Progenitor cell of endocrine pancreas (in vitro differentiated cells): ENCODE data around the gene SNRNP35. TPM values are rescaled to one million over a fixed set of nuclear protein-coding genes. Genes with fewer than 3 reads are reported as not detected.
"Not testable (repeated sequence)": the region's sequence is repeated elsewhere in the genome, so short reads cannot be mapped to it uniquely, and the experiment has no call there.

Experiments
- DNase-seq: peaks from one replicate; pipeline ENCODE4 v3.0.0; 2021; ENCODE audit warnings: low spot score; ENCODE audit not compliant: unreplicated experiment
- H3K27ac Mint-ChIP-seq: 2 replicates; pipeline ENCODE4 v1.8.0; 2021; ENCODE audit warnings: mild to moderate bottlenecking, moderate library complexity, mixed read lengths
- H3K27me3 Mint-ChIP-seq: 2 replicates; pipeline ENCODE4 v1.8.0; 2021; ENCODE audit warnings: mixed read lengths
- H3K36me3 Mint-ChIP-seq: 2 replicates; pipeline ENCODE4 v1.8.0; 2022; ENCODE audit warnings: mixed read lengths; ENCODE audit not compliant: insufficient read depth
- H3K4me1 Mint-ChIP-seq: 2 replicates; pipeline ENCODE4 v1.8.0; 2021; ENCODE audit warnings: low read depth, mixed read lengths
- H3K4me3 Mint-ChIP-seq: 2 replicates; pipeline ENCODE4 v1.8.0; 2021; ENCODE audit warnings: low read depth, mild to moderate bottlenecking, moderate library complexity, mixed read lengths
- H3K9me3 Mint-ChIP-seq: 2 replicates; pipeline ENCODE4 v1.8.0; 2021; ENCODE audit warnings: low read depth, mixed read lengths
- total RNA-seq: library from RNA; stranded (reverse); gene quantifications from 2 replicates; pipeline ENCODE4 v1.2.1, GENCODE V29; 2021
- TF ChIP-seq, protein P1 (sequence below): fragments of 200-600 bp; sonication (generic); IDR thresholded peaks from one replicate; pipeline ENCODE4 v1.5.0; 2021; ENCODE audit warnings: antibody characterized with exemption, mild to moderate bottlenecking; ENCODE audit not compliant: unreplicated experiment

Gene SNRNP35
- total RNA-seq, 1 donor from 2014 or later = 29.2 TPM

DNA sequence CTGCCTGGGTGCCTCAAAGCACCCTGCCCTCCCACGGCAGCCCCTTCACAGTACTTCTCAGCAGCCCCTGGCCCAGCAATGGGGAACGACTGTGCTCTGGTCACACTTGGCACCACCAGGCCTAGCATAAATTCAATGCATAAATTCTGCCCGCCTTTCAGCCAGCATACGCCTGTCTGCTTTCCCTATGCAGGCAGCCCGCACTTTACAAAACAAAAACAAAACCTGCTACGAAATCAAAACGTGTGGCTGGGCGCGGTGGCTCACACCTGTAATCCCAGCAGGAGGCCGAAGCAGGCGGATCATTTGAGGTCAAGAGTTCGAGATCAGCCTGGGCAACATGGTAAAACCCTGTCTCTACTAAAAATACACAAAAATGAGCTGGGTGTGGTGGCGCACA, 33.5 kb downstream of the SNRNP35 start:
- peaks cover 17% of the 10 kb centered on the region for H3K4me1 Mint-ChIP-seq
- H3K27me3 Mint-ChIP-seq = no peaks in the 10 kb centered on the region
- DNase-seq = no peak
- H3K4me3 Mint-ChIP-seq = no peak overlapping the region
- H3K27ac Mint-ChIP-seq = no peak overlapping the region
- peaks cover 6% of the 10 kb centered on the region for H3K36me3 Mint-ChIP-seq
- TF ChIP-seq, protein P1, sequence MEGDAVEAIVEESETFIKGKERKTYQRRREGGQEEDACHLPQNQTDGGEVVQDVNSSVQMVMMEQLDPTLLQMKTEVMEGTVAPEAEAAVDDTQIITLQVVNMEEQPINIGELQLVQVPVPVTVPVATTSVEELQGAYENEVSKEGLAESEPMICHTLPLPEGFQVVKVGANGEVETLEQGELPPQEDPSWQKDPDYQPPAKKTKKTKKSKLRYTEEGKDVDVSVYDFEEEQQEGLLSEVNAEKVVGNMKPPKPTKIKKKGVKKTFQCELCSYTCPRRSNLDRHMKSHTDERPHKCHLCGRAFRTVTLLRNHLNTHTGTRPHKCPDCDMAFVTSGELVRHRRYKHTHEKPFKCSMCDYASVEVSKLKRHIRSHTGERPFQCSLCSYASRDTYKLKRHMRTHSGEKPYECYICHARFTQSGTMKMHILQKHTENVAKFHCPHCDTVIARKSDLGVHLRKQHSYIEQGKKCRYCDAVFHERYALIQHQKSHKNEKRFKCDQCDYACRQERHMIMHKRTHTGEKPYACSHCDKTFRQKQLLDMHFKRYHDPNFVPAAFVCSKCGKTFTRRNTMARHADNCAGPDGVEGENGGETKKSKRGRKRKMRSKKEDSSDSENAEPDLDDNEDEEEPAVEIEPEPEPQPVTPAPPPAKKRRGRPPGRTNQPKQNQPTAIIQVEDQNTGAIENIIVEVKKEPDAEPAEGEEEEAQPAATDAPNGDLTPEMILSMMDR = no peak
- no peaks in the 10 kb centered on the region for H3K9me3 Mint-ChIP-seq

DNA sequence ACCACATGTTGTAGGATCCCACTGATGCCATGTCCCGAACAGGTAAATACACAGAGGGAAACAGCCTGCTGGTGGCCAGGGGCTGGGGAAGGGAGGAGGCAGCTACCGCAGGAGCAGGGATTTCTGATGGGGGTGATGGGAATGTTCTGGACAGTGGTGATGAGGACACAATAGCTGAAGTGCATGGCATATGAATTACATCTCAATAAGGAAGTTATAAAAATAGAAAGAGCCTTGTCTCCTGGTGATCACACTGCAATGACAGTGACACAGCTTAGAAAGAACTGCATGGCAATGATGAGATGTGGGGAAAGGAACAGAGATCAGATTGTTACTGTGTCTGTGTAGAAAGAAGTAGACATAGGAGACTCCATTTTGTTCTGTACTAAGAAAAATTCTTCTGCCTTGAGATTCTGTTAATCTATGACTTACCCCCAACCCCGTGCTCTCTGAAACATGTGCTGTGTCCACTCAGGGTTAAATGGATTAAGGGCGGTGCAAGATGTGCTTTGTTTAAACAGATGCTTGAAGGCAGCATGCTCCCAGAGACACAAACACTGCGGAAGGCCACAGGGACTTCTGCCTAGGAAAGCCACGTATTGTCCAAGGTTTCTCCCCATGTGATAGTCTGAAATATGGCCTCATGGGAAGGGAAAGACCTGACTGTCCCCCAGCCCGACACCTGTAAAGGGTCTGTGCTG, 34.5 kb downstream of the SNRNP35 start:
- H3K9me3 Mint-ChIP-seq, H3K36me3 Mint-ChIP-seq, DNase-seq, H3K27me3 Mint-ChIP-seq, H3K4me3 Mint-ChIP-seq: not testable (repeated sequence)
- Mint-ChIP-seq H3K27ac (peak overlapping the region; percentile 30), H3K4me1 (peaks cover 17% of the 10 kb centered on the region)

DNA sequence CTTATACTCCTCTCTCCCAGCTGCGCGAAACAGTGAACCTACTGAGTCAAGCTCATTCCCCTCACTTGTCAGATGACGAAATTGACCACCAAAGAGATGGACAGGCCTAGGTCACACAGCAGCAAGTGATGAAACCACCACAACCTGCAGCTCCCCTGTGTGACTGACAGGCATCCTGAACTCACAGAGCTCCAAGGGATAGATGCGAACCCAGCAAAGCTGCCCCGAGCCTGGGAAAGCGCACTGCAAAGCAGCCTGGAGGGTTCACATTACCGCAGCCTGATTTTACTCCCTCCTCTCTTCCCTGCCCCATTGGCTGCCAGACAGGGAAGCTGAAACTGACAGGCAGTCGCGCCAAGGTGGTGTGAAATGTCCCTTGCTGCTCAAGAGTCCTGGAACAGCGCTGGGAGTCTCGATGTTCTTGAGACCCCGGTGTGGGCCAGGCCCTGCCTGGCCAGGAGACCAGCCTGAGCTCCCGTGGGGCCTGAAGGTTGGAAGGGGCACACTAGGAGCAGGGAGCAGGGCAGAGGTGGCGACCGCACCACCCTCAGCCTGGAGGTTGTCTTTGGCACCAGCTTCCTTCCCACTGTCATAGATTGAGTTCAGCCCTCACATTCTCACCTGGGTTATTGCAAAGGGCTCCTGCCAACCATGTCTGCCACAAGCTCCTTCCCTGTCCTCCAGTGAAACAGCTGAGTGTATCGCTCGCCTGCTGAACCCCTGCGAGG, 36.3 kb downstream of the SNRNP35 start:
- Mint-ChIP-seq H3K27ac (peak overlapping the region; percentile 52), H3K36me3 (peaks cover 14% of the 10 kb centered on the region), H3K4me3 (no peak overlapping the region), H3K27me3 (no peaks in the 10 kb centered on the region), H3K9me3 (no peaks in the 10 kb centered on the region), H3K4me1 (peaks cover 14% of the 10 kb centered on the region)
- DNase-seq = no peak
- TF ChIP-seq, protein P1 = no peak

DNA sequence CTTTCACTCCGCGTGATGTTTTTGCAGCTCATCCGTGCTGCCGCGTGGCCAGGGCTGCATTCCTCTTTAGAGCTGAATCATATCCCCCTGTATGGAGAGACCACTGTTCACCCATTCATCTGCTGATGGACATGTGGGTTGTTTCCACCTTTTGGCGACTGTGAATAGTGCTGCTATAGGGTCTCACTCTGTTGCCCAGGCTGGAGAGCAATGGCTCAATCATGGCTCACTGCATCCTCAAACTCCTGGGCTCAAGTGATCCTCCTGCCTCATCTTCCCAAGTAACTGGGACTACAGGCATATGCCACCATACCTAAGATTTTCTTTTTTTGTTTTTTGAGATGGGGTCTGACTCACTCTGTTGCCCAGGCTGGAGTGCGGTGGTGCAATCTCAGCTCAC, 39.1 kb downstream of the SNRNP35 start:
- peaks cover 18% of the 10 kb centered on the region for H3K36me3 Mint-ChIP-seq
- H3K4me3 Mint-ChIP-seq = no peak overlapping the region
- H3K9me3 Mint-ChIP-seq = no peaks in the 10 kb centered on the region
- H3K27me3 Mint-ChIP-seq = no peaks in the 10 kb centered on the region
- no peak for DNase-seq
- TF ChIP-seq, protein P1 = no peak
- peaks cover 14% of the 10 kb centered on the region for H3K4me1 Mint-ChIP-seq
- no peak overlapping the region for H3K27ac Mint-ChIP-seq

DNA sequence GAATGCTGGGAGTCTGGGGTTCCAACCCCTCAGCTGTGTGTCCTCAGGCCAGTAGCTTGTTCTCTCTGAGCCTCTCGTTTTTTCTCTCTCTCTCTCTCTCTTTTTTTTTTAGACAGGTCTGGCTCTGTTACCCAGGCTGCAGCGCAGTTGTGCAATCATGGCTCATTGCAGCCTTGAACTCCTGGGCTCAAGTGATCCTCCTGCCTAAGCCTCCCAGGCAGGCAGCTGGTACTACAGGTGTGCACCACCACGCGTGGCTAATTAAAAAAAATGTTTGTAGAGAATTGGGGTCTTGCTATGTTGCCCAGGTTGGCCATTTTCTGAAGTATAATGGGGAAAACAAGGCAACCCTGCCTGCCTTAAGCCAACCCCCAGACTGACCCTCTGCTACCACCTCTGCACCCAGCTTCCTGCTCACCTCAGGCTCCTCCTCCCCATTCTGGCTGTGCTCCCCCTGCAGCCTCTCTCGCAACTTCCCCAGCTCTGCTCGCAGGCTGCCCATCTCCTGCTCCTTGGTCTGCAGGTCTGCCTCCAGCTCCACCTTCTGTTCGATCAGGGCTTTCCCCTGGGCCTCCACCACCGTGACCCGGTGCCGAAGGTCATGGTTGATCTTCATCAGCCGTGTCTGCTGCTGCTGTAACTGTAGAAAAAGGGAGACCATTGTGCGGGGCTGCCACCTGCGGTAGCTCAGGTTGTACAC, 40.3 kb downstream of the SNRNP35 start:
- no peaks in the 10 kb centered on the region for H3K27me3 Mint-ChIP-seq
- no peak overlapping the region for H3K4me3 Mint-ChIP-seq
- no peaks in the 10 kb centered on the region for H3K9me3 Mint-ChIP-seq
- H3K27ac Mint-ChIP-seq = no peak overlapping the region
- TF ChIP-seq, protein P1 = no peak
- H3K4me1 Mint-ChIP-seq = peaks cover 5% of the 10 kb centered on the region
- DNase-seq = no peak
- H3K36me3 Mint-ChIP-seq = peaks cover 20% of the 10 kb centered on the region
